K562 (cell line): ENCODE results near the gene KLK13. TPM values are rescaled to one million over a fixed set of nuclear protein-coding genes. Genes with fewer than 3 reads are reported as not detected.
A peak's percentile ranks its signal among the peaks of the same experiment; 100 is the strongest.

Source experiments
- ATAC-seq: fragments of 200-7000 bp; cut with Tn5 transposase; 3 replicates; pipeline ENCODE4 v1.9.1; 2020; ENCODE audit warnings: moderate library complexity
- BruUV-seq: library from RNA; stranded (reverse); fragments of 400-500 nt; replicated peaks from 2 replicates; lab custom pipeline; 2021; lab: Mats Ljungman, UMichigan
- CTCF ChIA-PET: fragments of 300-600 bp; formaldehyde crosslinking; extraction: SDS; loops from one replicate; lab custom pipeline; 2021; ENCODE audit warnings: low intra/inter-chr PET ratio; lab: Yijun Ruan, JAX
- POLR2A ChIA-PET: fragments of 300-600, 350-650 bp; sonication (Branson Sonifier 250); formaldehyde crosslinking; extraction: SDS; loops from one replicate; lab custom pipeline; 2021; ENCODE audit warnings: antibody characterized with exemption, inconsistent platforms; lab: Yijun Ruan, JAX
- DNase-seq, 4 experiments: peaks; one replicate each; pipeline versions ENCODE4 v3.0.0 to v3.0.0-alpha.2; 2011 to 2018; ENCODE audit warnings: low spot score in 3 of 4, mixed read lengths in 3 of 4; ENCODE audit errors: extremely low read depth in 1 of 4
- FAIRE-seq: peaks from 2 replicates; lab custom pipeline; 2011; peaks lifted over from hg19 to GRCh38; lab: Jason Lieb, UNC
- H2AFZ ChIP-seq: 2 replicates; pipeline ENCODE4 v1.6.0; 2011; ENCODE audit warnings: low read depth, low read length, control low read depth, inconsistent platforms
- H3K27ac ChIP-seq: fragments of 200-600 bp; 3 replicates; pipeline ENCODE4 v1.8.0; 2011; ENCODE audit warnings: low read depth, mild to moderate bottlenecking, control low read depth, inconsistent platforms, low read length, moderate library complexity, mixed read lengths; ENCODE audit errors: extremely low read depth
- H3K27me3 ChIP-seq, 2 experiments: fragments of 300-600 bp in 1 of 2; 2 replicates in 1 of 2; 3 replicates in 1 of 2; pipeline versions ENCODE4 v1.6.0 to v1.8.0; 2011; ENCODE audit warnings: inconsistent platforms in 2 of 2, low read length in 2 of 2, mild to moderate bottlenecking in 1 of 2, mixed read lengths in 1 of 2, moderate library complexity in 1 of 2; ENCODE audit not compliant: control insufficient read depth in 2 of 2, insufficient read depth in 2 of 2
- H3K36me3 ChIP-seq: fragments of 300-600 bp; 3 replicates; pipeline ENCODE4 v1.8.0; 2011; ENCODE audit warnings: mild to moderate bottlenecking, low read length, inconsistent platforms; ENCODE audit not compliant: control insufficient read depth, insufficient read depth
- H3K4me1 ChIP-seq, 2 experiments: fragments of 200-600 bp in 1 of 2; replicated peaks in 1 of 2; 2 replicates in 1 of 2; 3 replicates in 1 of 2; pipeline versions ENCODE4 v1.5.1 to v1.8.0; 2011; ENCODE audit warnings: inconsistent platforms in 2 of 2, low read length in 2 of 2, mild to moderate bottlenecking in 1 of 2, mixed read lengths in 1 of 2, moderate library complexity in 1 of 2; ENCODE audit not compliant: control insufficient read depth in 2 of 2, insufficient read depth in 2 of 2
- H3K4me2 ChIP-seq: 2 replicates; pipeline ENCODE4 v1.6.1; 2011; ENCODE audit warnings: low read length, control low read depth, inconsistent platforms, mixed read lengths; ENCODE audit not compliant: insufficient read depth
- H3K4me3 ChIP-seq: fragments of 200-600 bp; sonication (generic), shearing (Covaris generic); 2 replicates; pipeline ENCODE4 v1.5.1; 2016; ENCODE audit warnings: control low read depth, inconsistent platforms
- H3K79me2 ChIP-seq: fragments of 200-600 bp; 3 replicates; pipeline ENCODE4 v1.8.0; 2011; ENCODE audit warnings: low read length, inconsistent platforms; ENCODE audit not compliant: control insufficient read depth, insufficient read depth
- H3K9ac ChIP-seq, 2 experiments: 2 replicates each; pipeline versions ENCODE4 v1.6.0 to v1.6.1; 2011; ENCODE audit warnings: low read depth in 2 of 2, low read length in 2 of 2, control low read depth in 1 of 2, inconsistent platforms in 1 of 2, mild to moderate bottlenecking in 1 of 2, mixed read lengths in 1 of 2; ENCODE audit not compliant: insufficient read depth in 1 of 2
- H3K9me1 ChIP-seq: one replicate; pipeline ENCODE4 v1.6.0; 2011; ENCODE audit warnings: inconsistent platforms, mild to moderate bottlenecking, low read length, moderate library complexity; ENCODE audit not compliant: control insufficient read depth, insufficient read depth
- H3K9me3 ChIP-seq: replicated peaks from 2 replicates; pipeline ENCODE4 v1.5.1; 2011; ENCODE audit warnings: low read depth, low read length, inconsistent platforms; ENCODE audit not compliant: control insufficient read depth, insufficient read depth
- H4K20me1 ChIP-seq: replicated peaks from 2 replicates; pipeline ENCODE4 v1.6.1; 2011; ENCODE audit warnings: low read length, inconsistent platforms, mixed read lengths; ENCODE audit not compliant: control insufficient read depth, insufficient read depth
- GTF2A2 ChIP-seq: IDR thresholded peaks from 2 replicates; pipeline ENCODE4 v1.6.1; 2016; ENCODE audit warnings: mild to moderate bottlenecking, missing genetic modification characterization, missing compliant biosample characterization
- KAT8 ChIP-seq: fragments of 450-650 bp; IDR thresholded peaks from 2 replicates; pipeline ENCODE4 v1.6.1; 2016; ENCODE audit warnings: low read depth, mild to moderate bottlenecking
- MAX ChIP-seq: sonication (generic); formaldehyde crosslinking; IDR thresholded peaks from 2 replicates; pipeline ENCODE4 v1.9.0; 2022; ENCODE audit warnings: mild to moderate bottlenecking, missing genetic modification reagents
- NR2C1 ChIP-seq, 2 experiments: fragments of 450-650 bp; IDR thresholded peaks; 2 replicates each; pipeline ENCODE4 v1.6.1; 2017; ENCODE audit warnings: mild to moderate bottlenecking in 2 of 2, antibody characterized with exemption in 1 of 2, inconsistent platforms in 1 of 2, missing compliant biosample characterization in 1 of 2, missing genetic modification characterization in 1 of 2
- RBM25 ChIP-seq: fragments of 200-400 bp; formaldehyde crosslinking; IDR thresholded peaks from 2 replicates; pipeline ENCODE4 v1.6.1; 2018; ENCODE audit warnings: low read length, low read depth, moderate library complexity; ENCODE audit not compliant: severe bottlenecking
- THRAP3 ChIP-seq: fragments of 450-650 bp; IDR thresholded peaks from 2 replicates; pipeline ENCODE4 v1.6.1; 2016; ENCODE audit warnings: mild to moderate bottlenecking, inconsistent platforms, borderline replicate concordance
- VEZF1 ChIP-seq: fragments of 200-800 bp; sonication (Bioruptor generic); IDR thresholded peaks from 2 replicates; pipeline ENCODE4 v1.6.1; 2017; ENCODE audit warnings: missing genetic modification characterization, missing compliant biosample characterization
- ZFP36 ChIP-seq: fragments of 150-350 bp; IDR thresholded peaks from 2 replicates; pipeline ENCODE4 v1.6.1; 2018; ENCODE audit warnings: low read length, low read depth; ENCODE audit not compliant: partially characterized antibody
- ZNF436 ChIP-seq: fragments of 250-450, 450-650 bp; sonication (Bioruptor Pico); formaldehyde crosslinking; IDR thresholded peaks from 2 replicates; pipeline ENCODE4 v1.7.0; 2020; ENCODE audit warnings: mild to moderate bottlenecking
- ZNF586 ChIP-seq: fragments of 450-650 bp; formaldehyde crosslinking; conservative IDR thresholded peaks from 2 replicates; pipeline ENCODE4 v1.4.0; 2020; ENCODE audit warnings: mild to moderate bottlenecking, moderate library complexity
- ZNF589 ChIP-seq: fragments of 200-800 bp; sonication (Bioruptor generic); IDR thresholded peaks from 2 replicates; pipeline ENCODE4 v1.6.1; 2016; ENCODE audit warnings: low read depth, missing genetic modification characterization, missing compliant biosample characterization
- WGBS: fragments of 100-300 bp; shearing (Covaris generic); methylation state at CpG from one replicate; pipeline ENCODE4 v1.1.6; 2016; ENCODE audit warnings: low coverage, mixed read lengths; ENCODE audit not compliant: insufficient coverage; ENCODE audit errors: missing lambda C conversion rate; 5-methylcytosine and 5-hydroxymethylcytosine counted together
- in situ Hi-C: fragments of 300-500 bp; cut with MboI; formaldehyde crosslinking; loops from 4 replicates; pipeline ENCODE4 v1.15.0; 2018; ENCODE audit warnings: inconsistent platforms, mixed read lengths
- intact Hi-C: fragments of 100-400 bp; cut with micrococcal nuclease; formaldehyde crosslinking; loops from 2 replicates; pipeline ENCODE4 v1.14.2; 2022
- polyA plus RNA-seq, 8 experiments: library from polyadenylated mRNA; depleted of rRNA in 4 of 8; stranded (reverse) in 5 of 8; unstranded in 3 of 8; fragments of >200 nt; fragmentation: Nextera tagmentation in 2 of 8; fragmentation: Illumina TruSeq in 1 of 8; extraction: Ambion mirVana in 2 of 8; extraction: Trizol in 1 of 8; gene quantifications; 2 replicates each; pipeline versions ENCODE4 v1.2.1 to v1.2.3, GENCODE V29; 2011 to 2014; ENCODE audit warnings: inconsistent platforms in 1 of 8, missing spikeins in 1 of 8
- total RNA-seq, 7 experiments: library from RNA; depleted of rRNA in 6 of 7; stranded (reverse); fragments of >200 nt in 6 of 7; fragmentation: Illumina TruSeq in 2 of 7; extraction: Trizol in 2 of 7; gene quantifications; 2 replicates each; pipeline versions ENCODE4 v1.2.1 to v1.2.3, GENCODE V29; 2011 to 2021; ENCODE audit warnings: low replicate concordance in 1 of 7

Gene KLK13
- total and polyA plus RNA-seq, 9 of the 15 experiments (the other 6 are each of a cell fraction or from before 2014, with no cell fraction given) = 0.72 to 9.0 (median 2.3) TPM

GRCh38 chr19:51012661-51013190 lies 52.2 kb downstream of the KLK13 start:
- 4% methylated on average over 12 of the region's 12 CpGs for WGBS
- Histone ChIP-seq H3K4me1 (peaks cover 0 to 8% of the 10 kb centered on the region in 2 experiments; a peak in 2 of 5 replicates), H3K27ac (no peak overlapping the region), H3K9ac (no peak overlapping the region), H3K27me3 (peaks cover 8 to 58% of the 10 kb centered on the region in 2 experiments; a peak in 4 of 5 replicates), H2AFZ (no peak overlapping the region), H3K79me2 (no peaks in the 10 kb centered on the region), H3K4me3 (no peak overlapping the region), H3K9me1 (no peaks in the 10 kb centered on the region), H4K20me1 (peaks cover 2% of the 10 kb centered on the region; the same call in 1 of the 2 replicates), H3K36me3 (no peaks in the 10 kb centered on the region), H3K9me3 (no peaks in the 10 kb centered on the region), H3K4me2 (no peak overlapping the region)
- FAIRE-seq = no peak
- no TSS peak for BruUV-seq
- DNase-seq = no peak
- 0 out of 2 replicates have a peak, but pooled peaks have one; percentile 54 for TF ChIP-seq ZNF436 (CRISPR knock-in tag)
- TF ChIP-seq NR2C1 (IDR thresholded peaks at IDR 0.05) = no peak
- TF ChIP-seq NR2C1 (tag; IDR thresholded peaks at IDR 0.05) = no peak
- TF ChIP-seq VEZF1 (CRISPR knock-in tag) = no peak
- TF ChIP-seq ZNF589 (CRISPR knock-in tag) = no peak
- no peak for TF ChIP-seq ZNF586 (CRISPR knock-in tag)
- no peak for TF ChIP-seq THRAP3
- no peak for TF ChIP-seq GTF2A2 (tag)
- peak; percentile 93 for TF ChIP-seq ZFP36
- peak; percentile 59 for TF ChIP-seq RBM25
- no peak for TF ChIP-seq KAT8
- no peak for TF ChIP-seq MAX (CRISPR knock-in tag)
- ATAC-seq = no peak
- CTCF ChIA-PET = no interaction called here
- intact Hi-C loops = no loop called here
- POLR2A ChIA-PET = interaction anchor here (0.6 to 1.2 kb wide), 2 partner anchors 25 to 96 kb away, joined by 4 read pairs; partner anchors contain the start of gene CTU1
- in situ Hi-C loops = no loop called here
